Measurements from ENCODE around the gene HERC6. TPM values are rescaled to one million over a fixed set of nuclear protein-coding genes. Genes with fewer than 3 reads are reported as not detected.

Gene HERC6
- total RNA-seq, 1 experiment from 2014 or later = 0.32 TPM

DNA sequence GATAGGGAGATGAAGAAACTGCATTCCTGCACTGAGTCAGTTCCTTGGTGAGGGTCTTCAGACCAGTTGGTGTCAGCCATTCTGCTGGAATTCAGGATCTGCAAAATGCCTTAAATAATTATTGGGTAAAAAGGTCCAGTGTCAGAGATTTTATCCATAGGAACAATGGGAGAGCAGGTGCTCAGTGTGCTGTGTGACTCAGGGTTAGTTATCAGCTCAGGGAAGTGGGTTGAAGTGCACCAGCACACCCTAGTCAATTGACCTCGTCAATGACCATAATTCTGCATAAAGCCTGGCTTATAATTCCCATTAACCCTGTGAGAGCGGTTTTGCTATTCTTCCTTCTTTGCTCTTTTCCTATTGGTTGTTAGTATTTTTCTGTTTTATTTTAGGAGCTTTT is 37.3 kb downstream of the HERC6 start:
- Histone ChIP-seq H3K27me3 (replicated peaks; ENCODE audit: insufficient read depth, low read depth, low read length, poor library complexity) (no peaks in the 10 kb centered on the region), H3K27ac (ENCODE audit: low read depth, low read length, poor library complexity, severe bottlenecking) (no peak overlapping the region), H3K4me1 (ENCODE audit: insufficient read depth, low read length, poor library complexity, severe bottlenecking) (no peaks in the 10 kb centered on the region), H3K4me3 (ENCODE audit: low read depth, low read length, poor library complexity, severe bottlenecking) (no peak overlapping the region), H3K36me3 (ENCODE audit: insufficient read depth, low read length, poor library complexity, severe bottlenecking) (no peaks in the 10 kb centered on the region), H3K9me3 (ENCODE audit: low read depth, low read length, poor library complexity, severe bottlenecking) (no peaks in the 10 kb centered on the region)
- no peak for DNase-seq (ENCODE audit: low spot score)
- ChIA-PET POLR2A (ENCODE audit: low non-redundant PET) (interaction anchor here (0.5 kb wide), 1 partner anchor 249 kb away, joined by 8 read pairs; no protein-coding TSS in a partner anchor), CTCF (no interaction called here)
- TF ChIP-seq, protein P1, sequence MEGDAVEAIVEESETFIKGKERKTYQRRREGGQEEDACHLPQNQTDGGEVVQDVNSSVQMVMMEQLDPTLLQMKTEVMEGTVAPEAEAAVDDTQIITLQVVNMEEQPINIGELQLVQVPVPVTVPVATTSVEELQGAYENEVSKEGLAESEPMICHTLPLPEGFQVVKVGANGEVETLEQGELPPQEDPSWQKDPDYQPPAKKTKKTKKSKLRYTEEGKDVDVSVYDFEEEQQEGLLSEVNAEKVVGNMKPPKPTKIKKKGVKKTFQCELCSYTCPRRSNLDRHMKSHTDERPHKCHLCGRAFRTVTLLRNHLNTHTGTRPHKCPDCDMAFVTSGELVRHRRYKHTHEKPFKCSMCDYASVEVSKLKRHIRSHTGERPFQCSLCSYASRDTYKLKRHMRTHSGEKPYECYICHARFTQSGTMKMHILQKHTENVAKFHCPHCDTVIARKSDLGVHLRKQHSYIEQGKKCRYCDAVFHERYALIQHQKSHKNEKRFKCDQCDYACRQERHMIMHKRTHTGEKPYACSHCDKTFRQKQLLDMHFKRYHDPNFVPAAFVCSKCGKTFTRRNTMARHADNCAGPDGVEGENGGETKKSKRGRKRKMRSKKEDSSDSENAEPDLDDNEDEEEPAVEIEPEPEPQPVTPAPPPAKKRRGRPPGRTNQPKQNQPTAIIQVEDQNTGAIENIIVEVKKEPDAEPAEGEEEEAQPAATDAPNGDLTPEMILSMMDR (conservative IDR thresholded peaks at IDR 0.05; ENCODE audit: low read depth, low read length) = no peak
- TF ChIP-seq EZH2 (IDR thresholded peaks at IDR 0.05; ENCODE audit: borderline replicate concordance, low read depth, low read length, poor library complexity, severe bottlenecking) = no peak
- intact Hi-C loops (cut with micrococcal nuclease; ENCODE audit: unreplicated experiment) = no loop called here
- BruUV-seq (replicated peaks) = no TSS peak

DNA sequence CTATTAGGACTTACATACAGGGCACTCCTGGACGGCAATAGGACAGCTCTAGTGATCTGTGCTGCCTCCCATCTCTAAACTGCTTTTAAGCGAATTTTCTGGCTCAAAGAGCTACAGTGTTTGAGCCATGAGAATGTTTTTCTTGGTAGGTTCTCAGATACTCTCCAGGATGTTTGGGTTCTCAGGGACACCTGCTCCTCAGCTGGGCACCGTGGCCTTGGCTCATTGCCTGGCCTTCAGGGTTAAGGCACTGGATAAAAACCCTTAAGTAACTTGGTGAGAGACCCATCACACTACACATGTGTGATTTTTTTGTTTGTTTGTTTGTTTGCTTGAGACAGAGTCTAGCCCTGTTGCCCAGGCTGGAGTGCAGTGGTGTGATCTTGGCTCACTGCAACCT is 39.8 kb downstream of the HERC6 start:
- no peaks in the 10 kb centered on the region for H3K4me1 ChIP-seq (ENCODE audit: insufficient read depth, low read length, poor library complexity, severe bottlenecking)
- no peaks in the 10 kb centered on the region for H3K36me3 ChIP-seq (ENCODE audit: insufficient read depth, low read length, poor library complexity, severe bottlenecking)
- ChIA-PET POLR2A (ENCODE audit: low non-redundant PET) (no interaction called here), CTCF (no interaction called here)
- H3K27me3 ChIP-seq (replicated peaks; ENCODE audit: insufficient read depth, low read depth, low read length, poor library complexity) = no peaks in the 10 kb centered on the region
- intact Hi-C loops (cut with micrococcal nuclease; ENCODE audit: unreplicated experiment) = no loop called here
- H3K27ac ChIP-seq (ENCODE audit: low read depth, low read length, poor library complexity, severe bottlenecking) = no peak overlapping the region
- H3K9me3 ChIP-seq (ENCODE audit: low read depth, low read length, poor library complexity, severe bottlenecking) = no peaks in the 10 kb centered on the region
- no peak for TF ChIP-seq EZH2 (IDR thresholded peaks at IDR 0.05; ENCODE audit: borderline replicate concordance, low read depth, low read length, poor library complexity, severe bottlenecking)
- TF ChIP-seq, protein P1 (conservative IDR thresholded peaks at IDR 0.05; ENCODE audit: low read depth, low read length) = no peak
- no peak for DNase-seq (ENCODE audit: low spot score)
- H3K4me3 ChIP-seq (ENCODE audit: low read depth, low read length, poor library complexity, severe bottlenecking) = no peak overlapping the region
- BruUV-seq (replicated peaks) = no TSS peak

DNA sequence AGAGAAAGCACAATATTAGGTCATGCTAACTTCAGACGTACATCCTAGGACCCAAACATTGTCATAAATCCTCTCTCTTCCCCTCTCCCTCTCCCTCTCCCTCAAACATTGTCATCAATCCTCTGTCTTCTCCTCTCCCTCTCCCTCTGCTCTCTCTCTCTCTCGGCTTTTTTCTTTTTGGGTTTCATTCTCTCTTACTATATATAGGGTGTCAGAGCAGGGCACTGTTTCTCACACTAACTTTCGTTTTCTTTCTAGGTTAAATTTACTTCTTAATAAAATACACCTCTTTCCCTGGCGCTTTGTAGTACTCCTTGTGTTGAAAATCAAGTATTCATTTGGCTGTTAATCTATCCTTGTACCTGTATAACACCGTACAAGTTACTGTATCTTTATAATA is 41.2 kb downstream of the HERC6 start:
- POLR2A ChIA-PET (ENCODE audit: low non-redundant PET) = no interaction called here
- H3K4me1 ChIP-seq (ENCODE audit: insufficient read depth, low read length, poor library complexity, severe bottlenecking) = no peaks in the 10 kb centered on the region
- no peak overlapping the region for H3K4me3 ChIP-seq (ENCODE audit: low read depth, low read length, poor library complexity, severe bottlenecking)
- peaks cover under 1% of the 10 kb centered on the region for H3K27me3 ChIP-seq (replicated peaks; ENCODE audit: insufficient read depth, low read depth, low read length, poor library complexity)
- H3K36me3 ChIP-seq (ENCODE audit: insufficient read depth, low read length, poor library complexity, severe bottlenecking) = no peaks in the 10 kb centered on the region
- CTCF ChIA-PET = no interaction called here
- no peaks in the 10 kb centered on the region for H3K9me3 ChIP-seq (ENCODE audit: low read depth, low read length, poor library complexity, severe bottlenecking)
- intact Hi-C loops (cut with micrococcal nuclease; ENCODE audit: unreplicated experiment) = no loop called here
- DNase-seq (ENCODE audit: low spot score) = no peak
- H3K27ac ChIP-seq (ENCODE audit: low read depth, low read length, poor library complexity, severe bottlenecking) = no peak overlapping the region
- BruUV-seq (replicated peaks) = no TSS peak
- TF ChIP-seq EZH2 (IDR thresholded peaks at IDR 0.05; ENCODE audit: borderline replicate concordance, low read depth, low read length, poor library complexity, severe bottlenecking) = no peak
- TF ChIP-seq, protein P1 (conservative IDR thresholded peaks at IDR 0.05; ENCODE audit: low read depth, low read length) = no peak
